ENCODE results near the gene EGFLAM. TPM values are rescaled to one million over a fixed set of nuclear protein-coding genes. Genes with fewer than 3 reads are reported as not detected.

The EGFLAM gene
- total RNA-seq, 1 experiment from 2014 or later, result 1.1 TPM

GRCh38 chr5:38346593-38346992 is 88.2 kb downstream of the EGFLAM start:
- H3K4me1 Mint-ChIP-seq, result 0 out of 2 replicates have a peak, but pooled peaks cover 4% of the 10 kb centered on the region
- POLR2A ChIA-PET, result no interaction called here
- H3K36me3 Mint-ChIP-seq, result no peaks in the 10 kb centered on the region
- CTCF ChIA-PET, result no interaction called here
- no peaks in the 10 kb centered on the region for H3K27me3 Mint-ChIP-seq (ENCODE audit: low read depth)
- no peak overlapping the region for H3K4me3 Mint-ChIP-seq
- H3K27ac Mint-ChIP-seq, result no peak overlapping the region
- H3K9me3 Mint-ChIP-seq, result peaks cover 3% of the 10 kb centered on the region; the same call in 1 of the 2 replicates
- no peak for TF ChIP-seq ZNF121 (CRISPR knock-in tag; IDR thresholded peaks at IDR 0.05)
- TF ChIP-seq SP1 (CRISPR knock-in tag; conservative IDR thresholded peaks at IDR 0.05), result no peak
- no peak for TF ChIP-seq ZNF396 (CRISPR knock-in tag; IDR thresholded peaks at IDR 0.05; ENCODE audit: borderline replicate concordance)
- TF ChIP-seq GABPB1 (CRISPR knock-in tag; IDR thresholded peaks at IDR 0.05), result no peak
- no peak for TF ChIP-seq TP53 (CRISPR knock-in tag; IDR thresholded peaks at IDR 0.05)
- no peak for TF ChIP-seq NFYB (CRISPR knock-in tag; conservative IDR thresholded peaks at IDR 0.05; ENCODE audit: low read depth)
- no peak for TF ChIP-seq ZNF232 (CRISPR knock-in tag; IDR thresholded peaks at IDR 0.05)
- no peak for TF ChIP-seq ZNF425 (CRISPR knock-in tag; conservative IDR thresholded peaks at IDR 0.05)
- TF ChIP-seq ZNF281 (CRISPR knock-in tag; IDR thresholded peaks at IDR 0.05), result no peak
- no peak for TF ChIP-seq OVOL2 (CRISPR knock-in tag; IDR thresholded peaks at IDR 0.05; ENCODE audit: borderline replicate concordance)
- TF ChIP-seq MLX (CRISPR knock-in tag; IDR thresholded peaks at IDR 0.05), result no peak
- no peak for TF ChIP-seq RELA (CRISPR knock-in tag; IDR thresholded peaks at IDR 0.05; ENCODE audit: borderline replicate concordance)
- no peak for TF ChIP-seq ZNF532 (CRISPR knock-in tag; IDR thresholded peaks at IDR 0.05; ENCODE audit: borderline replicate concordance)
- no peak for TF ChIP-seq ZMAT4 (CRISPR knock-in tag; IDR thresholded peaks at IDR 0.05)
- TF ChIP-seq E2F5 (CRISPR knock-in tag; IDR thresholded peaks at IDR 0.05), result no peak
- TF ChIP-seq ZSCAN18 (CRISPR knock-in tag; IDR thresholded peaks at IDR 0.05), result no peak
- no peak for TF ChIP-seq FOXJ3 (CRISPR knock-in tag; IDR thresholded peaks at IDR 0.05; ENCODE audit: borderline replicate concordance)
- no peak for TF ChIP-seq STAT6 (CRISPR knock-in tag; conservative IDR thresholded peaks at IDR 0.05; ENCODE audit: low read depth)
- ATAC-seq (no peak), DNase-seq (ENCODE audit: low spot score) (no peak)
